K562 (cell line): ENCODE data around the gene GPR26. TPM values are rescaled to one million over a fixed set of nuclear protein-coding genes. Genes with fewer than 3 reads are reported as not detected.

ENCODE experiments used
- DIDO1 ChIP-seq: fragments of 450-650 bp; IDR thresholded peaks from 2 replicates; pipeline ENCODE4 v1.6.1; 2016; ENCODE audit warnings: low read depth, missing biosample characterization, missing genetic modification characterization
- FOXP1 ChIP-seq: sonication (generic); formaldehyde crosslinking; IDR thresholded peaks from 2 replicates; pipeline ENCODE4 v1.8.0; 2022; ENCODE audit warnings: mild to moderate bottlenecking, missing genetic modification reagents
- IRF9 ChIP-seq: fragments of 450-650 bp; IDR thresholded peaks from 2 replicates; pipeline ENCODE4 v1.6.1; 2016; ENCODE audit warnings: missing biosample characterization, missing genetic modification characterization
- NR2C2 ChIP-seq, 2 experiments: fragments of 200-800 bp in 1 of 2; sonication (Bioruptor generic) in 1 of 2; sonication (generic) in 1 of 2; formaldehyde crosslinking in 1 of 2; IDR thresholded peaks; 2 replicates each; pipeline versions ENCODE4 v1.6.1 to v1.8.0; 2016 to 2022; ENCODE audit warnings: mild to moderate bottlenecking in 1 of 2, missing compliant biosample characterization in 1 of 2, missing genetic modification characterization in 1 of 2, missing genetic modification reagents in 1 of 2
- PKNOX1 ChIP-seq: fragments of 450-650 bp; IDR thresholded peaks from 2 replicates; pipeline ENCODE4 v1.6.1; 2016
- SMAD1 ChIP-seq: fragments of 150-350 bp; IDR thresholded peaks from 2 replicates; pipeline ENCODE4 v1.6.1; 2014; ENCODE audit warnings: low read length, low read depth; ENCODE audit not compliant: partially characterized antibody
- WHSC1 ChIP-seq: IDR thresholded peaks from one replicate; pipeline ENCODE4 v1.6.1; 2012; ENCODE audit warnings: low read length, control low read depth, inconsistent platforms
- ZNF263 ChIP-seq: sonication (generic); formaldehyde crosslinking; IDR thresholded peaks from 2 replicates; pipeline ENCODE4 v1.8.0; 2022; ENCODE audit warnings: mild to moderate bottlenecking, missing genetic modification reagents, borderline replicate concordance
- polyA plus RNA-seq, 8 experiments: library from polyadenylated mRNA; depleted of rRNA in 4 of 8; stranded (reverse) in 5 of 8; unstranded in 3 of 8; fragments of >200 nt; fragmentation: Nextera tagmentation in 2 of 8; fragmentation: Illumina TruSeq in 1 of 8; extraction: Ambion mirVana in 2 of 8; extraction: Trizol in 1 of 8; gene quantifications; 2 replicates each; pipeline versions ENCODE4 v1.2.1 to v1.2.3, GENCODE V29; 2011 to 2014; ENCODE audit warnings: inconsistent platforms in 1 of 8, missing spikeins in 1 of 8
- total RNA-seq, 7 experiments: library from RNA; depleted of rRNA in 6 of 7; stranded (reverse); fragments of >200 nt in 6 of 7; fragmentation: Illumina TruSeq in 2 of 7; extraction: Trizol in 2 of 7; gene quantifications; 2 replicates each; pipeline versions ENCODE4 v1.2.1 to v1.2.3, GENCODE V29; 2011 to 2021; ENCODE audit warnings: low replicate concordance in 1 of 7
- TF ChIP-seq, protein P1 (sequence below): fragments of 200-800 bp; sonication (Bioruptor generic); IDR thresholded peaks from 2 replicates; pipeline ENCODE4 v1.6.1; 2016; ENCODE audit warnings: missing genetic modification characterization, missing compliant biosample characterization

Gene GPR26
- total and polyA plus RNA-seq, 9 of the 15 experiments (the other 6 are each of a cell fraction or from before 2014, with no cell fraction given), result not detected

DNA sequence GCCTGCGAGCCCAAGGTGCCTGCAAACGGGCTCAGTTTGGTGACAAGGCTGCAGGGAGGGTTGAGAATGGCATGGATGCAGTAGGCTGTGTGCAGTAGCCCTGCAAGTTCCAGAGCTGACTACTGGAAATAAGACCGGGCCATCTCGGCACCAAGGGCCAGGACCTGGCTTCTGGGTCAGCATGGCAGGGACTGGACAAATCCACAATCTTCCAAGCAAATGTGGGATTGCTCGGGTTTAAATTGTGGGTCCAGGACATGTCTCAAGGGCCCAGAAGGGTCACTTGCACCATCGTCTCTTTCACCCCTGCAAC is 78.0 kb downstream of the GPR26 start (continued):
- TF ChIP-seq, protein P1, sequence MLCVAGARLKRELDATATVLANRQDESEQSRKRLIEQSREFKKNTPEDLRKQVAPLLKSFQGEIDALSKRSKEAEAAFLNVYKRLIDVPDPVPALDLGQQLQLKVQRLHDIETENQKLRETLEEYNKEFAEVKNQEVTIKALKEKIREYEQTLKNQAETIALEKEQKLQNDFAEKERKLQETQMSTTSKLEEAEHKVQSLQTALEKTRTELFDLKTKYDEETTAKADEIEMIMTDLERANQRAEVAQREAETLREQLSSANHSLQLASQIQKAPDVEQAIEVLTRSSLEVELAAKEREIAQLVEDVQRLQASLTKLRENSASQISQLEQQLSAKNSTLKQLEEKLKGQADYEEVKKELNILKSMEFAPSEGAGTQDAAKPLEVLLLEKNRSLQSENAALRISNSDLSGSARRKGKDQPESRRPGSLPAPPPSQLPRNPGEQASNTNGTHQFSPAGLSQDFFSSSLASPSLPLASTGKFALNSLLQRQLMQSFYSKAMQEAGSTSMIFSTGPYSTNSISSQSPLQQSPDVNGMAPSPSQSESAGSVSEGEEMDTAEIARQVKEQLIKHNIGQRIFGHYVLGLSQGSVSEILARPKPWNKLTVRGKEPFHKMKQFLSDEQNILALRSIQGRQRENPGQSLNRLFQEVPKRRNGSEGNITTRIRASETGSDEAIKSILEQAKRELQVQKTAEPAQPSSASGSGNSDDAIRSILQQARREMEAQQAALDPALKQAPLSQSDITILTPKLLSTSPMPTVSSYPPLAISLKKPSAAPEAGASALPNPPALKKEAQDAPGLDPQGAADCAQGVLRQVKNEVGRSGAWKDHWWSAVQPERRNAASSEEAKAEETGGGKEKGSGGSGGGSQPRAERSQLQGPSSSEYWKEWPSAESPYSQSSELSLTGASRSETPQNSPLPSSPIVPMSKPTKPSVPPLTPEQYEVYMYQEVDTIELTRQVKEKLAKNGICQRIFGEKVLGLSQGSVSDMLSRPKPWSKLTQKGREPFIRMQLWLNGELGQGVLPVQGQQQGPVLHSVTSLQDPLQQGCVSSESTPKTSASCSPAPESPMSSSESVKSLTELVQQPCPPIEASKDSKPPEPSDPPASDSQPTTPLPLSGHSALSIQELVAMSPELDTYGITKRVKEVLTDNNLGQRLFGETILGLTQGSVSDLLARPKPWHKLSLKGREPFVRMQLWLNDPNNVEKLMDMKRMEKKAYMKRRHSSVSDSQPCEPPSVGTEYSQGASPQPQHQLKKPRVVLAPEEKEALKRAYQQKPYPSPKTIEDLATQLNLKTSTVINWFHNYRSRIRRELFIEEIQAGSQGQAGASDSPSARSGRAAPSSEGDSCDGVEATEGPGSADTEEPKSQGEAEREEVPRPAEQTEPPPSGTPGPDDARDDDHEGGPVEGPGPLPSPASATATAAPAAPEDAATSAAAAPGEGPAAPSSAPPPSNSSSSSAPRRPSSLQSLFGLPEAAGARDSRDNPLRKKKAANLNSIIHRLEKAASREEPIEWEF, result no peak
- TF ChIP-seq SMAD1, result no peak
- no peak for TF ChIP-seq WHSC1
- no peak for TF ChIP-seq ZNF263 (CRISPR knock-in tag)
- no peak for TF ChIP-seq NR2C2 (CRISPR knock-in tag; IDR thresholded peaks at IDR 0.05)
- no peak for TF ChIP-seq NR2C2 (tag; IDR thresholded peaks at IDR 0.05)
- TF ChIP-seq PKNOX1, result no peak
- no peak for TF ChIP-seq DIDO1 (tag)
- TF ChIP-seq FOXP1, result no peak
- TF ChIP-seq IRF9, result no peak

Other genes starting within 250 kb of the GPR26 start
- gene CPXM2, start 225.5 kb downstream of the GPR26 start, total RNA-seq (2014; rRNA removed), result not detected in 2 replicates
- gene CPXM2, start 225.5 kb downstream of the GPR26 start, total RNA-seq (2014; rRNA removed; fragmentation: Illumina TruSeq; extraction: Trizol), result not detected in 2 replicates
- not detected in 2 replicates for gene CPXM2, start 225.5 kb downstream of the GPR26 start, total RNA-seq (2015; rRNA removed; fragmentation: Illumina TruSeq; extraction: Trizol)
- 0.09 TPM in 1 of 2 replicates, not detected in the other for gene CPXM2, start 225.5 kb downstream of the GPR26 start, total RNA-seq (2021)
- not detected in 2 replicates for gene CPXM2, start 225.5 kb downstream of the GPR26 start, polyA plus RNA-seq (2011; rRNA removed)
- gene CPXM2, start 225.5 kb downstream of the GPR26 start, polyA plus RNA-seq (2014; fragmentation: Illumina TruSeq; extraction: Trizol), result not detected in 2 replicates
- gene CPXM2, start 225.5 kb downstream of the GPR26 start, polyA plus RNA-seq (2014; fragmentation: Nextera tagmentation; extraction: Ambion mirVana), result not detected
- gene CPXM2, start 225.5 kb downstream of the GPR26 start, polyA plus RNA-seq (2014; rRNA removed), result not detected in 2 replicates